Activated T-helper 1 cell treated with anti-CD3 and anti-CD28 coated beads, Interleukin-2, amount 50 U/mL, for 16 hours (primary cell): ENCODE results near the gene AARS2.
"Not testable (repeated sequence)": the region's sequence is repeated elsewhere in the genome, so short reads cannot be mapped to it uniquely, and the experiment has no call there.

ENCODE experiments used
- DNase-seq, 2 donors: peaks; one replicate each; pipeline ENCODE4 v3.0.0-alpha.2; 2020; ENCODE audit warnings: low read depth in 1 of 2, low spot score in 1 of 2

AARS2 gene

DNA sequence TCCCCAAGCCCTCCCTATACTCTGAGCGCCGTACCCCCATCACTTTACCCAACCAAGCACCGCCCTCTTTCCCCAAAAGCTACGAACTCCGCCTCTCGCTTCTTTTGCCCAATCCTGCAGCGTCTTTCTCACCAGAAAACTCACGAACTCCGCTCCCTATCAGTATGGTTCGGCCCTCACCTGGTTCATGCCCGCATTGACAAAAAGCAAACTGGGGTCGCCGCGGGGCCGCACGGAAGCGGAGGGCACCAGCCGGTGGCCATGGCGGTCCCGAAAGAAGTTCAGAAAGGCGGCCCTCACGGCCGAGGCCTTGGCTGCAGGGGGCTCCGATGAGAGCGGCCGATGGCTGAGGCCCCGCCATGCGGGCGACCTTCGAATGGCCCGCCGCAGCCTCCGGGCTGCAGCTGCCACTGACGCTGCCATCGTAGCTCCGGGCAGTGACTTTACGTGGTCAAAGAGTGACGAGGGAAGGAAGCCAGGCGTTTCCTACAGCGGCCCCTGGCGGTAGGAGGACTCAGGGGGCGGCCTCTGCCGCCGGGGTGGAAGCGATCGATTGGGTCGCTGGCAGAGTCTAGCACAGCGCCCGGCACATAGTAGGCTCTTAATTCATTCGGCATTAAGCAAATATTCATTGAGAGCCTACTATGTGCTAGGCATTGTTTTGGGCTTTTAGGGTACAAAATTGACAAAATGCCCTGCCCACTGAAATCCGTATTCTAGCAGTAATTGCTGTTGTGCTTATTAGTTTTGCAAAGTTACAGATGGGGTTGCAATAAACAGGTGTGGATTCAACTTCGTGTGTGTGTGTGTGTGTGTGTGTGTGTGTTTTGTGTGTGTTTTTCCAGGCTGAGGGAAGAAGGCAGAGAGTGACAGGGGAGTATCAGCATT is at the start of gene AARS2:
TSS of gene AARS2 (minus strand) at position 447 of the 888 bp plus-strand sequence. CDS start at position 423, 24 bp downstream.
- DNase-seq: peak; percentile 87 to 96

DNA sequence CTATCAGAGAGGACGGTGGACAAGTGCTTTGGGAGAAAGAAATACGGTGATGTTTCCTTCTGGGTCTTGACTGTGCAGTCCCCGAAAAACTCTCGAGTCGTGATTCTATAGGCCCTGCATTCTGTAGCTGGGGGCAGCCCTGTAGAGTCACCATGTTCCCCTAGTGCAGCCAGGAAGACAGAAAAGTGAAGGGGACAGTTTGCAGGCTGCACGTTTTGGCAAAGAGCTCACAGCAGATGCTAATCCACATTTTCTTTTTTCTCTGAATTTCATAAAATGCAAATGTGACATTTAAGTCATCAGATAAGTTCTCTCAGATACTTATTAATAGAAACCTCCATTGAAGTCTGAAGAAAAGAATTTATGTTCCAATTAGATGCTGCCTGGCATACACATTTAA is 48.8 kb upstream of the AARS2 start:
- DNase-seq: no peak

DNA sequence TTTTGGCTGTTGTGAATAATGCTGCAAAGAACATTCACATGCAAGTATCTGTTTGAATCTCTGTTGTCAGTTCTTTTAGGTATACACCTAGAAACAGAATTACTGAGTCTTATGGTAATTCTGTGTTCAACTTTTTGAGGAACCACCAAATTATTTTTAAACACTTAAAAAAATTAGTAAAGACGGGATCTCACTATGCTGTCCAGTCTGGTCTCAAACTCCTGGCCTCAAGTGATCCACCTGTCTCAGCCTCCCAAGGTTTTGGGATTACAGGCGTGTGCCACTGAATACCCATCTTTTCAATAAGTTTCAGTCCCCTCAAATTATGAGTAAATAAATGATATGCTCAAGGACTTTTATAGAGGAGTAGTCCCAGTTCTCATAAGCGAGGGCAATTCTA is 46.8 kb upstream of the AARS2 start:
- no peak for DNase-seq

DNA sequence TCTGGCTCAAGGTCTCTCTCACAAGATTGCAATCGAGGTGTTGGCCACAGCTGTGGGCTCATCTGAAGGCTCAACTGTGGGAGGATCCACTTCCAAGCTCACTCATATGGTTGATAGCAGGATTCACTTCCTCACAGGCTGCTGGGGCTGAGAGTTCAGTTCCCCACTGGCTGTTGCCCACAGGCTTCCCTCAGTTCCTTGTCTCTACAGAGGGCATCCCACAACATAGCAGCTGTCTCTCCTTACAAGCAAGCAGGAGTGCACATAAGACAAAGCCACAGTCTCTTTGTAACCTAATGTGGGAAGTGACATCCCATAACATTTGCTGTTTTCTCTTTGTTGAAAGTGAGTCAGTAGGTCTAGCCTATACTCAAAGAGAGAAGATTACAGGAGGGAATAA is 43.3 kb upstream of the AARS2 start:
- no peak for DNase-seq

DNA sequence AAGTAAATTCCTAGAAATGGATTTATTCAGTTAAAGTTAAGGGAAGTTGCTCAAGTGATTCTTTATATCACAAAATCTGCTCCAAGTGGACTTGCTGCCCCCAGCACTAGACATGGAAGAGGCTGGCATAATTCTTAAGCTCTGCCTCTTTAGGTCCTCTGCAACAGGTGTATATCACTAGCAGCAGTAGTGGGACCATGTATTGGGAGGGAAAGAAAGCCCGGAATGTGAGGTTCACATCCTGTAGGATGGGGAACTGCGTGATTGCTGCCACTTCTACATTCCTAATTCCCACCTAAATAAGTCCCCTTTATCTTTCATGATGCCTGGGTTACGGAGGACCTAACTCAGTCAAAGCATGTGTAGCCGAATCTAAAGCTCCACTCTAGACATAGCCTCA is 42.5 kb upstream of the AARS2 start:
- no peak for DNase-seq

DNA sequence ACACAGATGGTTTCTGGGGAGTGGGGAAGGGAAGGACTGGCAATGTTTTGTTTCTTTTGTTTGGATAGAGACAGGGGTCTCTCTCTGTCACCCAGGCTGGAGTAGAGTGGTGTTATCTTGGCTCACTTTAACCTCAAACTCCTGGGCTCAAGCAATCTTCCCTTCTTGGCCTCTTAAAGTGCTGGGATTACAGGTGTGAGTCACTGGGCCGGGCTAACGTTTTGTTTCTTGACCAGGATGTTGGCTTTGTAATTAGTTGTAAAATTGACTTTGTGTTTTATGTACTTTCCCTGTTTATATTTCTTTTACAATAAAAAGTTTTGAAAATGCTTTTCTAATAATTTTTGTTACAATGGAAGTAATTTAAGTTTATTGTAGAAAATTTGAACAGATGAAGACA is 40.2 kb upstream of the AARS2 start:
- no peak for DNase-seq

DNA sequence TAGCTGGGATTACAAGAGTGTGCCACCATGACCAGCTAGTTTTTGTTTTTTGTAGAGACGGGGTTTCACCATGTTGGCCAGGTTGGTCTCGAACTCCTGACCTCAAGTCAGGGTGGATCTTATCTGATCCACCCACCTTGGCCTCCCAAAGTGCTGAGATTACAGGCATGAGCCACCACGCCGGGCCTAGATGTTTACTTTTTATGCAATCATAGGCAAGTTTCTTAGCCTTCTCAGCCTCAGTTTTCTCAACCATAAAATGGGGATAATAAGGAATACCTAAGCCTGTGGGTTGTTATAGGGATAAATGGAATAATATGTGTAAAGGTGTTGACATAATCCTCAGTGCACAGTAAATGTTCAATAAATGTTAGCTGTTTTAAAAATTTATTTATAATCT is 39.1 kb upstream of the AARS2 start:
- DNase-seq: no peak

DNA sequence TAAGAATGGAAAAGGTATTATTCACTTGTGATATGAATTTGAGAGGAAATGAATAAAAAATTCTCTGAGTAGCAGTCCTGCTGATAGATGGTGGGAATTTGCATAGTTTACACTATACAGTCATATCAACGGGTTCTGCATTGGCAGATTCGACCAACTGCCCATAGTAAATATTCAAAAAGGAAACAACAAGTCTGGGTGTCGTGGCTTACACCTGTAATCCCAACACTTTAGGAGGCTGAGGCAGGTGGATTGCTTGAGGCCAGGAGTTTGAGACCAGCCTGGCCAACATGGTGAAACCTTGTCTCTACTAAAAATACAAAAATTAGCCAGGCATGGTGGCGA is 37.5 kb upstream of the AARS2 start:
- not testable (repeated sequence) for DNase-seq

DNA sequence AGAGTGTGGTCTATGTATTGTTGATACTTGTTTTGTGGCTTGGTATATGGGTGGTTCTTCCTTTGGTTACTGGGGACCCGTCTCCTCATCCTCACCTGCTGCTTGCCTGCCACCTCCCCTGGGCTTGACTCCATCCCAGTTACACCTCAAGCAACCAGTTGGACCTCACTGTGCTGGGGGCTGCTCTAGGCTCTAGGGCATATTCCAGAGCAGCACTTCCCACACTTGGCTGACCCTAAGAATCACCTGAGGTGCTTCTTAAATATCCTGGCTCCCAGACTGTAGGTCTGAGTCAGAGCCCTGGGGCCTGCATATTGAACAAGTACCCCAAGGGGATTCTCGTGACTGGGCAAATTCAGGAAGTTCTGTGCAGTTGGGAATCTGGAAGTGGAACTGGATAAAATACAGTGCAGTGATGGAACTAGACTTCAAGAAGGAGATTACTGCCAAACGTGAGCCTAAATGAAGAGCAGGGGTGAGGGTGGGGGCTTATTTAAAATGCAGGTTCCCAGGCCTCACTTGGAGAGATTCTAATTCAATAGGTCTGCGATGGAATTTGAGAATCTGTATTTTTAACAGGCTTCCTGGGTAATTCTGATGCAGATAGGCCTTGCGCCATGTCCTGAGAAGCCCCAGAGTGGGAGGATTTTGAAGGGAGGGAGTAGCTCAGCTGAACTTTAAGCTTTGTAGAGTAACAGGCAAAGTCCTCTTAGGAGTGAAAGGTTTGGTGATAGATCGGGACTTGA is 36.9 kb upstream of the AARS2 start:
- no peak for DNase-seq

DNA sequence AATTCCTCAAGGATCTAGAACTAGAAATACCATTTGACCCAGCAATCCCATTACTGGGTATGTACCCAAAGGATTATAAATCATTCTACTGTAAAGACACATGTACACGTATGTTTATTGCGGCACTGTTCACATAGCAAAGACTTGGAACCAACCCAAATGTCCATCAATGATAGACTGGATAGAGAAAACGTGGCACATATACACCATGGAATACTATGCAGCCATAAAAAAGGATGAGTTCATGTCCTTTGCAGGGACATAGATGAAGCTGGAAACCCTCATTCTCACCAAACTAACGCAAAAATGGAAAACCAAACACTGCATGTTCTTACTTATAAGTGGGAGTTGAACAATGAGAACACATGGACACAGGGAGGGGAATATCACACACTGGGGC is 33.7 kb upstream of the AARS2 start:
- DNase-seq: not testable (repeated sequence)

DNA sequence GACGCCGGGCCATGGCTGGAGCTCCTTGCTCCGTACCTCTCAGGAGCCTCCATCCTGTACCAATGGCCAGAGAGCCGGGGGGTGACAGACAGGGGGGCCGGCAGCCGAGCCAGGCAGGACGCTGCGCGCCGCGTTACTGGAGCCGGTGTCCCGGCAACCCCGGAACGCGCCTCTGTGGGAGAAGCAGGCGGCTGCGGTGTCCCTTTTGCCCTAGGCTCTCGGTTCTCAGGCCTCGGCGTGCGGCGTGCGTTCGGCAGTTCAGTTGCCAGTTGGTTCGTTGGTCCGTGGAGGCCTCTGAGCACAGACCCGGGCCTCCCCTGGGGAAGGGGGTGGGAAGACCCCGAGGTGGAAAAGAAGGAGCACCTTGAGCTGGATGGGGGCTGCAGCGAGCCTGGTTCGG is 29.3 kb upstream of the AARS2 start, which contains the start of gene SPATS1:
TSS of gene SPATS1 (plus strand) at position 162 of the 400 bp plus-strand sequence. CDS start 446 bp downstream, outside the sequence.
- DNase-seq: no peak

DNA sequence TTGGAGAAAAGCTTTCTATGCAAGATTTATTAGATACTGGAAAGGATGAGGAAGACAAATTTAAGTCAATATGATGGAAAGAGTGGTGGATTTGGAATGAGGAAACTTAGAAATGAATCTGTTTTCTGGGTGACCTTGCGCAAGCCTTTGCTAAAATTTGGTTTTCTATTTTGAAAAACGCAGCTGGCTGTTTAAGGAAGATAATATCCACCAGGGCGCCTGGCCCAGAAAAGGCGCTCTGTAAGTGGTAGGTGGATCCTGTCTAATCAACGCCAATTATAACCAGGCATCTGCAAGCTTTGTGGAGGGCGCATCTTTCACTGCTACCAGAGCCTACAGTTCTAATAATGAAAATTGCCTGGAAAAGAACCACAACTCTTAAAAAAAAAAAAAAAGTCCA is 28.9 kb upstream of the AARS2 start:
- DNase-seq: no peak

DNA sequence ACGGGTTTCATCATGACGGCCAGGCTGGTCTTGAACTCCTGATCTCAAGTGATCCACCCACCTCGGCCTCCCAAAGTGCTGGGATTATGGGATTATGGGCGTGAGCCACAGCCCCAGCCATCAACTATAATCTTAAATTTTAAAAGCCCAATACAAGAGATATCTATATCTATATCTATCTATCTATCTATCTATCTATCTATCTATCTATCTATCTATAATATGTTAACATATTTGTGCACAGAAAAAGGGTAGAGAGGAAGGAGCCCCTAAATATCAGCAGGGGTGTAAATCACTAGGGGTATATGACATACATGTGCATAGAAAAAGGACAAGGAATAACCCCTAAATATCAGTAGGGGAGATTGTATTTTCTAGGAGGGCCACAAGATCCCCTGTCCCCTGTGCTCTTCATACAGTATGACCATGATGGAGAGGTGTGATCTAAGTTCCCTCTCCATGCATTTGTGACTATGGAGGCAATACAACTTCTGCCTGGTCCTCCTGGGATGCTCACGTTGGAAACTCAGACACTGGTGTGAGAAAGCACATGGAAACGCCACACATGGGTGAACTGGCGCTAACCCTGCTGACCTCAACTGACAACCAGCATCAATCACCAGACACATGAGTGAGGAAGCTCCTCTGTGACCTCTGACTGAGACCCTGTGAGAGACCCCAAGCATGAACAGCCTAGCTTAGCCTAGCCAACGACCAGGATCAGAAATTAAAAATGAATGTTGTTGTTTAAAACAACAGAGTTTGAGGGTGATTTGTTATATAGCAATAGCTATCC is 28.1 kb upstream of the AARS2 start:
- no peak for DNase-seq

DNA sequence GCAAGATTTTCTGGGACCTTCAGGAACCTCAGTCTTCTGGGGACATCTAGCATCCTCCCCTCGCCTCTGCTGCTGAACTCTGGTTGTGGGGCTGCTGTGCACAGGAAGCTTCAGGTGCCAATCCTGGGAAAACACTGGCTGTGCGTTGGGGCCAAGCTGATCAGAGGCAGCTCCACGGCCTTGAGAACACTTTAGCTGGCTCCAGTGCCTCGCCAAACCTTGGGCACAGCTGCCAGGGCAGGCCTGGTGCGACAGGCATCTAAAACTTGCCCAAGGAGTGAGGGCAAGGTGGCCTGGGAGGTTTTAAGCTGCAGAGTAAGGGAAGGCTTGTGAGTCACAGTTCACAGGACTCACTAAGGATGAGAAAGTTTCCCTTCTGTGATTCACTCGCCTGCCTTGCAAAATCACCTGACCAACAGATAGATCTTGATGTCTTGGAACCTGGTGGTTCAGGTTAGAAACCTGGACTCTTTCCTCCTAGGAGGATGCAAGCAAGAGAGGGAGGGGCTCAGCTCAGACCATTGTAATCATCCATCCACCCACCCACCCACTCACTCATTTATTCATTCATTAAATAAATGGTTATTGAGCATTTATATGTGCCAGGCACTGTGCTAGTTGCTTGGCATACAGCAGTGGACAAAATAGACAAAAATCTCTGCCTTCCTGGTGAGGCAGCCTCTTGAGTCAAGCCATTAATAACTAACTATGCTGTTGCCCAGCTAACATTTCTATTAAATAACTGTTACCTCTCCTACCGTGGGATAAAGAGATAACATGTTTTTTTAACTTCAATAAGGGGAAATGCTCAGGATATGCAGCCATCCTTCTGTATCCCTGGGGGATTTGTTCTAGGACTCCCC is 26.8 kb upstream of the AARS2 start:
- no peak for DNase-seq

DNA sequence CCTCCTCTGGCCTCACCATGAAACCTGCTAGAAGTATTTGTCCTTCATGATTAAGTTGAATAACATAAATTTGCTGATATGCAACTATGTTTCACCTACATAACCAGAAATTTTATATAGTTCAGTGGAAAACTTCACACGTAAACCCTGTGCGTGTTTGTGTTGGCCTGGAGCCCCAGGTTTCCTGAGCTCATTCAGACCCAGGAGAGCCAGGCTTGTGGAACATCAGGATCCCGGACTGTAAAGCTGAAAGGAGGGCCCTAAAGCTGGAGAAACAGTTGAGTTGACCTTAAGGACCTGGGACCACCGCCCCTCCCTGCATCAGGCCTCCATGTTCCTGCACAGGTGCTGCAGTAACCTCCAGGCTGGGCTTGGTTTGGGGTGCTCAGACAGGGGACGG is 26.2 kb upstream of the AARS2 start:
- no peak for DNase-seq

DNA sequence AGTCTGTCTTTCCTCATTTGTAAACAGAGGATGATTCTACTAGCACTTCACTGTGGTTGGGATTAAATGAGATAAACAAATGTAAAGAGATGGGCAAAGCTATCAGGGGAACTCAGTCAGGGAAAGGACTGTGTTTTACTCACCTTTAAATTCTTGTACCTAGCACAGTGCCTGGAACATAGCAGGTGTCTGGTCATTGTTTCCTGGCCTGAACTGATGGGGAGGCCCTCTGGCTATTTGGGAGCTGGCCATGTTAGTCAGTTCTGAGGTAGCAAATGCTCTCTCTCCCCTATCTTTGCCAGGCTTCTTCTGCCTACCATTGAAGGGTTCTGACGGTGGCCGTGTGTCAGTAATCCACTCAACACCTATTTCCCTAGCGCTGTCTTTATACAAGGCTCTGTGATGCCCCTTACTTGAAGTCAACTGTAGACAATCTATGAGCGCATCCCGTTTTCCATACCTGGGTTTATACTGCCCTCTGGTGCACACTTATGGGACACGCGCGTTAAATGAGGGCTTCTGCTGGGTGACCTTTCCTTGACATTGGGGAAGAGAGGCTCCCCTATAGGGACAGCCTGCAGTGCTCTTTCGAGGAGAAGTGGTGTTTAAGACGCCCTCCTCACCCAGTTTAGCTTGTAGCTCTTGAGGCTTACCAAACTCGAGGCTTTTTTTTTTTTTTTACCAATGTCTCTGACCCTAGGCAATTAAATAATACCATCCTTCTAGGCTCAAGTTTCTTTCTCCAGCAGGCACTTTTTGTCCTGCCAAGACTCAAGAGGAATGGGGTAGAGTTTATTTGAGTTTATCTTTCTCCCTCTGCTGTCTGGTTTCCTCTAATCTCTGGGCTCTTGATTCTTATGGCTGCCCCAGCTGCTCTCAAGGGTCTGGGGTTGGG is 25.3 kb upstream of the AARS2 start:
- DNase-seq: peak; percentile 21 to 39

DNA sequence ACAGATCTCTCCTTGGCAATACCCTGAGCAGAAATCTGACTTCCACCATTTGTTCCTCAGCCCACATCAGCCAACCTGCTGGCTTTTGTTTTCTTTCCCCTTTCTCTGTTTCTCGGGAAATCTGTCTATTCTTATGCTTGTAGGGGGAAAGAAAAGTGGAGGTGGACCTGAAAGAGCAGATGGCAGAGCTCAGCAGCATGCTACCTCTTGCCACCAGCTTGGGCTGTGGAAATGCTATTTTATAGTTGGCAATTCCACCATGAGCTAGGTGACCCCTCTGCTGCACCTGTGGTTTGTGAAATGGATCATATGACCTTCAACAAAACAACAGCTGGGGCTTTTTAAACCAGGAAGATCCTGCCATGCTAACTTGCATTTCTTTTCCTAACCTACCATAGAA is 22.5 kb upstream of the AARS2 start:
- no peak for DNase-seq

DNA sequence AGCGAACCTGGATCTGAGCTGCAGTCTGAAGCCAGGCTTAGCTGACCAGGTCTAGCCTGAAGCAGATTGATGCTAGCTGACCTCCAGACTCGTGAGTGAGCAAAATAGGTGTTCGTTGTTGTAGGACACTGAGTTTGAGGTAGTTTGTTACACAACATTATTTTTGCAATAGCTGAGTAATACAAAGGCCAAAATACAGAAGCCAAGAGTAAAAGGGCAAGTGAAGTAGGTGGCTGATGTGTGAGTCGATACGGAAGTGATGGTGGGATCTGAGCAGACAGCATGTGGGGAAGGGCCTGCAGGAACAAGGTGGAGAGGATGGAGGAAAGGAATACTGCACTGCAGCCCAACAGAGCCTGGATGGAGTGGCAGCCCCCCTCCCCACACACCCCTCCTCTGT is 20.8 kb upstream of the AARS2 start:
- no peak for DNase-seq

DNA sequence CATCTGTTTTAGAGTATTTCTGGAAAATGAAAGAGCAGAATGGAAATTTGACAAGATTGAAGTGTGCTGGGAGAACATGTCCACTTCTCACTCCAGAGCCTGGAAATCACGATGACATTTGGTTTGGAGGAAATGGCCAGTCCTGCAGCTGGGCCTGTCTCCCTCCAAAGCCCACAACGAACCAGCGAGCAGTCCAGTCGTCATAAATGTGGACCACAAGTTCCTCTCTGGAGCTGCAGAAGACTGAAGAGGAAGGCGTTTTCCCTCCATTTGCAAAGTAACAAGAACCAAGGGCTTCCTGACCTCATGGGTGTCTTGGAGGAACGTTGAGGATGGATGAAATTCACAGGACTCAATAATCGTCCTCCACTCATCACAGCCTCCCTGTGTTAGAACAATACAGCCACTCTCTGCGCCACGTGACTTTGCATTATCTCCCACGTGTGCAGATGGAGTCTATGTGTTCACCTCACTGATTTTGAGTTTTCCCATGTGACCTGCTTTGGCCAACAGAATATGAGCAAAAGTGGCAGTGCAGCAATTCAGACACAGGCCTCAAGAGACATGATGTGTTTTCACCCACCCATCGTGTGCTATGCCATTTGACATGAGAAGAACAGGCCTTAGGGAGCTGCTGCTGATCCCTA is 20.2 kb upstream of the AARS2 start:
- no peak for DNase-seq
